Right renal pelvis (tissue), 4 donors: ENCODE results near the gene ZNF48. TPM values are rescaled to one million over a fixed set of nuclear protein-coding genes. Genes with fewer than 3 reads are reported as not detected.
A peak's percentile ranks its signal among the peaks of the same experiment; 100 is the strongest.

Experiments used
- DNase-seq, 4 donors: peaks; one replicate each; pipeline ENCODE4 v3.0.0-alpha.2; 2013; ENCODE audit warnings: low read depth in 4 of 4, low spot score in 3 of 4, missing footprints in 1 of 4
- polyA plus RNA-seq, 4 donors: library from polyadenylated mRNA; unstranded; fragments of 120-200 nt; gene quantifications; one replicate each; pipeline ENCODE4 v1.2.1, GENCODE V29; 2013; ENCODE audit not compliant: insufficient read length in 4 of 4

The ZNF48 gene
- polyA plus RNA-seq, 4 donors = 13.0 to 15.2 (median 13.9) TPM

- DNase-seq = no peak
Observed at GRCh38 chr16:30430428-30430970, 35.3 kb downstream of the ZNF48 start.

GRCh38 chr16:30434852-30435251 lies 39.6 kb downstream of the ZNF48 start:
- no peak for DNase-seq

GRCh38 chr16:30437511-30438046 lies 42.4 kb downstream of the ZNF48 start:
- no peak for DNase-seq

GRCh38 chr16:30438835-30439234 lies 43.6 kb downstream of the ZNF48 start:
- no peak for DNase-seq

GRCh38 chr16:30439720-30440348 lies 44.6 kb downstream of the ZNF48 start:
- no peak for DNase-seq

- no peak for DNase-seq
Observed at GRCh38 chr16:30443631-30444030, 48.4 kb downstream of the ZNF48 start.

- DNase-seq = no peak
Observed at GRCh38 chr16:30444231-30445148, 49.3 kb downstream of the ZNF48 start.

- no peak for DNase-seq
Observed at GRCh38 chr16:30445149-30445407, 49.9 kb downstream of the ZNF48 start.

GRCh38 chr16:30445408-30446202 lies 50.4 kb downstream of the ZNF48 start, which contains the start of gene SEPHS2:
Gene SEPHS2, minus strand, starts transcription at chr16:30445874. Its CDS starts 147 bp downstream, at chr16:30445727.
- DNase-seq = peak; percentile 93 to 97 (median 96)

- no peak for DNase-seq
Observed at GRCh38 chr16:30446203-30446595, 51.0 kb downstream of the ZNF48 start.

GRCh38 chr16:30447512-30448226 lies 52.4 kb downstream of the ZNF48 start:
- DNase-seq = no peak

- no peak for DNase-seq
Observed at GRCh38 chr16:30449116-30449435, 53.9 kb downstream of the ZNF48 start.

Other genes with a start within 250 kb of the ZNF48 start
- gene CORO1A, start 211.8 kb upstream of the ZNF48 start, polyA plus RNA-seq = 10 to 100 TPM in 3 of 4 donors, 1 to 10 TPM in 1; 9.2 to 12.3 (median 11.2) TPM
- gene BOLA2B, start 201.8 kb upstream of the ZNF48 start, polyA plus RNA-seq = 10 to 100 TPM; 19.2 to 34.5 (median 23.0) TPM
- 10 to 100 TPM; 18.9 to 20.8 (median 20.1) TPM for gene SLX1A, start 201.5 kb upstream of the ZNF48 start, polyA plus RNA-seq
- 10 to 100 TPM in 2 of 4 donors, 1 to 10 TPM in 2; 4.1 to 12.8 (median 10.6) TPM for gene SULT1A3, start 196.2 kb upstream of the ZNF48 start, polyA plus RNA-seq
- gene NPIPB13, start 146.9 kb upstream of the ZNF48 start, polyA plus RNA-seq = 10 to 100 TPM in 1 of 4 donors, 1 to 10 TPM in 3; 3.5 to 11.8 (median 6.0) TPM
- 10 to 100 TPM; 49.5 to 63.5 (median 56.1) TPM for gene CD2BP2, start 40.1 kb upstream of the ZNF48 start, polyA plus RNA-seq
- 10 to 100 TPM; 30.9 to 39.2 (median 34.3) TPM for gene TBC1D10B, start 24.9 kb upstream of the ZNF48 start, polyA plus RNA-seq
- gene MYL11, start 20.6 kb upstream of the ZNF48 start, polyA plus RNA-seq = 1 to 10 TPM; 1.1 to 1.8 (median 1.4) TPM
- gene SEPTIN1, start 12.9 kb upstream of the ZNF48 start, polyA plus RNA-seq = 1 to 10 TPM in 3 of 4 donors, under 1 TPM in 1; 1.00 to 3.0 (median 2.1) TPM
- 1 to 10 TPM; 5.5 to 8.9 (median 5.8) TPM for gene ZNF771, start 12.2 kb downstream of the ZNF48 start, polyA plus RNA-seq
- gene DCTPP1, start 34.6 kb downstream of the ZNF48 start, polyA plus RNA-seq = 10 to 100 TPM; 43.6 to 63.9 (median 51.1) TPM
- 100 to 1,000 TPM in 2 of 4 donors, 10 to 100 TPM in 2; 95.4 to 102 (median 99.8) TPM for gene SEPHS2, start 50.5 kb downstream of the ZNF48 start, polyA plus RNA-seq
- 1 to 10 TPM; 1.7 to 3.4 (median 2.3) TPM for gene ITGAL, start 77.3 kb downstream of the ZNF48 start, polyA plus RNA-seq
- gene ZNF768, start 131.1 kb downstream of the ZNF48 start, polyA plus RNA-seq = 10 to 100 TPM; 52.6 to 71.0 (median 54.3) TPM
- 10 to 100 TPM; 10.1 to 11.8 (median 11.1) TPM for gene ZNF747, start 139.4 kb downstream of the ZNF48 start, polyA plus RNA-seq
- gene ZNF764, start 163.0 kb downstream of the ZNF48 start, polyA plus RNA-seq = 10 to 100 TPM; 11.3 to 14.8 (median 11.4) TPM
- 10 to 100 TPM; 10.4 to 14.4 (median 12.7) TPM for gene ZNF688, start 176.3 kb downstream of the ZNF48 start, polyA plus RNA-seq
- 10 to 100 TPM; 17.8 to 21.7 (median 20.8) TPM for gene ZNF785, start 190.3 kb downstream of the ZNF48 start, polyA plus RNA-seq
- gene ZNF689, start 215.0 kb downstream of the ZNF48 start, polyA plus RNA-seq = 10 to 100 TPM; 13.6 to 16.2 (median 15.0) TPM